HepG2 (cell line): ENCODE measurements around the gene EMILIN1. TPM values are rescaled to one million over a fixed set of nuclear protein-coding genes. Genes with fewer than 3 reads are reported as not detected.
"Not testable (repeated sequence)": the region's sequence is repeated elsewhere in the genome, so short reads cannot be mapped to it uniquely, and the experiment has no call there.

ENCODE experiments used
- ATAC-seq: fragments of 200-7000 bp; cut with Tn5 transposase; 3 replicates; pipeline ENCODE4 v1.9.1; 2020; ENCODE audit warnings: mild to moderate bottlenecking, moderate library complexity
- BruUV-seq: library from RNA; stranded (reverse); fragments of 400-500 nt; replicated peaks from 2 replicates; lab custom pipeline; 2021; lab: Mats Ljungman, UMichigan
- CTCF ChIA-PET: fragments of 300-600 bp; formaldehyde crosslinking; extraction: SDS; loops from one replicate; lab custom pipeline; 2021; ENCODE audit warnings: low total read pairs, inconsistent platforms, low intra/inter-chr PET ratio; lab: Yijun Ruan, JAX
- POLR2A ChIA-PET: fragments of 350-600 bp; sonication (Branson Sonifier 250); formaldehyde crosslinking; loops from one replicate; lab custom pipeline; 2020; ENCODE audit warnings: antibody characterized with exemption, inconsistent platforms; lab: Yijun Ruan, JAX
- DNase-seq: peaks from one replicate; pipeline ENCODE4 v3.0.0-alpha.2; 2015; ENCODE audit warnings: low spot score
- FAIRE-seq: peaks from 3 replicates; lab custom pipeline; 2011; peaks lifted over from hg19 to GRCh38; lab: Jason Lieb, UNC
- H2AFZ ChIP-seq: one replicate; pipeline ENCODE4 v1.6.1; 2011; ENCODE audit warnings: low read length, inconsistent platforms
- H3K27ac ChIP-seq: fragments of 300-600 bp; 3 replicates; pipeline ENCODE4 v1.8.0; 2011; ENCODE audit warnings: mixed run types, mild to moderate bottlenecking, mixed read lengths, low read length, inconsistent platforms; ENCODE audit not compliant: insufficient read depth; ENCODE audit errors: extremely low read length
- H3K27me3 ChIP-seq, 2 experiments: fragments of 200-600 bp in 1 of 2; 2 replicates in 1 of 2; 3 replicates in 1 of 2; pipeline versions ENCODE4 v1.6.0 to v1.8.0; 2011; ENCODE audit warnings: low read length in 2 of 2, mild to moderate bottlenecking in 2 of 2, moderate library complexity in 2 of 2, inconsistent platforms in 1 of 2; ENCODE audit not compliant: insufficient read depth in 2 of 2, control insufficient read depth in 1 of 2
- H3K36me3 ChIP-seq, 2 experiments: fragments of 200-600 bp in 1 of 2; replicated peaks in 1 of 2; 2 replicates in 1 of 2; 3 replicates in 1 of 2; pipeline versions ENCODE4 v1.5.1 to v1.8.0; 2011; ENCODE audit warnings: low read length in 2 of 2, inconsistent platforms in 1 of 2; ENCODE audit not compliant: insufficient read depth in 2 of 2, control insufficient read depth in 1 of 2
- H3K4me1 ChIP-seq: 2 replicates; pipeline ENCODE4 v1.5.1; 2012; ENCODE audit warnings: low read length, inconsistent platforms; ENCODE audit not compliant: insufficient read depth
- H3K4me2 ChIP-seq: 2 replicates; pipeline ENCODE4 v1.6.0; 2011; ENCODE audit warnings: low read depth, low read length, inconsistent platforms
- H3K4me3 ChIP-seq, 3 experiments: fragments of 200-600 bp in 1 of 3; sonication (generic), shearing (Covaris generic) in 1 of 3; replicated peaks in 1 of 3; 2 replicates each; pipeline ENCODE4 v1.5.1; 2011 to 2016; ENCODE audit warnings: low read length in 3 of 3, inconsistent platforms in 2 of 3, low read depth in 2 of 3, mild to moderate bottlenecking in 2 of 3, control low read depth in 1 of 3, mixed read lengths in 1 of 3; ENCODE audit not compliant: insufficient read depth in 1 of 3
- H3K79me2 ChIP-seq: one replicate; pipeline ENCODE4 v1.6.1; 2011; ENCODE audit warnings: low read length, inconsistent platforms; ENCODE audit not compliant: insufficient read depth
- H3K9ac ChIP-seq: 2 replicates; pipeline ENCODE4 v1.6.0; 2011; ENCODE audit warnings: mild to moderate bottlenecking, low read depth, low read length, inconsistent platforms; ENCODE audit not compliant: insufficient read depth
- H3K9me3 ChIP-seq: 2 replicates; pipeline ENCODE4 v1.5.1; 2012; ENCODE audit warnings: mild to moderate bottlenecking, low read length
- H4K20me1 ChIP-seq: 2 replicates; pipeline ENCODE4 v1.6.0; 2011; ENCODE audit warnings: inconsistent platforms, mild to moderate bottlenecking, low read length, moderate library complexity; ENCODE audit not compliant: insufficient read depth
- CENPX ChIP-seq: sonication (generic); formaldehyde crosslinking; IDR thresholded peaks from 2 replicates; pipeline ENCODE4 v1.9.0; 2021; ENCODE audit warnings: mild to moderate bottlenecking, missing genetic modification reagents, moderate library complexity
- HMGXB3 ChIP-seq: sonication (generic); formaldehyde crosslinking; IDR thresholded peaks from 2 replicates; pipeline ENCODE4 v1.4.0; 2020; ENCODE audit warnings: missing genetic modification reagents, borderline replicate concordance
- MYPOP ChIP-seq: sonication (generic); formaldehyde crosslinking; IDR thresholded peaks from 2 replicates; pipeline ENCODE4 v1.8.1; 2023; ENCODE audit warnings: mild to moderate bottlenecking, moderate library complexity, missing genetic modification reagents
- NFE2 ChIP-seq: sonication (generic); formaldehyde crosslinking; IDR thresholded peaks from 2 replicates; pipeline ENCODE4 v1.4.0; 2020; ENCODE audit warnings: missing genetic modification reagents
- ZNF292 ChIP-seq: sonication (generic); formaldehyde crosslinking; IDR thresholded peaks from 2 replicates; pipeline ENCODE4 v1.8.1; 2022; ENCODE audit warnings: mild to moderate bottlenecking, low read depth, missing genetic modification reagents, borderline replicate concordance
- ZNF460 ChIP-seq: sonication (generic); formaldehyde crosslinking; IDR thresholded peaks from 2 replicates; pipeline ENCODE4 v1.5.1; 2020; ENCODE audit warnings: missing genetic modification reagents, mild to moderate bottlenecking, borderline replicate concordance
- ZNF615 ChIP-seq: sonication (generic); formaldehyde crosslinking; IDR thresholded peaks from 2 replicates; pipeline ENCODE4 v1.5.0; 2020; ENCODE audit warnings: mild to moderate bottlenecking, missing genetic modification reagents, borderline replicate concordance
- ZNF770 ChIP-seq: sonication (generic); formaldehyde crosslinking; IDR thresholded peaks from 2 replicates; pipeline ENCODE4 v1.5.0; 2020; ENCODE audit warnings: mild to moderate bottlenecking, missing genetic modification reagents
- WGBS: methylation state at CpG from one replicate; pipeline ENCODE4 v1.1.6; 2017; ENCODE audit warnings: low lambda C conversion rate; 5-methylcytosine and 5-hydroxymethylcytosine counted together
- in situ Hi-C: cut with HindIII; loops from 2 replicates; pipeline ENCODE4 v1.10.0; 2017; ENCODE audit warnings: low pct_unique_long_range_greater_than_20kb; ENCODE audit not compliant: extremely low pct_ligation_motif_present
- intact Hi-C: fragments of 100-400 bp; cut with micrococcal nuclease; formaldehyde crosslinking; loops from one replicate; pipeline ENCODE4 v1.10.0; 2022; ENCODE audit not compliant: unreplicated experiment
- polyA plus RNA-seq, 8 experiments: library from polyadenylated mRNA; depleted of rRNA in 3 of 8; stranded (reverse) in 7 of 8; unstranded in 1 of 8; fragments of >200 nt; fragmentation: Illumina TruSeq in 4 of 8; extraction: Trizol in 4 of 8; gene quantifications; 2 replicates each; pipeline versions ENCODE4 v1.2.1 to v1.2.3, GENCODE V29; 2011 to 2016; ENCODE audit warnings: low read depth in 4 of 8, missing spikeins in 1 of 8, mixed read lengths in 1 of 8; ENCODE audit not compliant: insufficient read depth in 1 of 8
- total RNA-seq, 5 experiments: library from RNA; depleted of rRNA; stranded (reverse); fragments of >200 nt; fragmentation: Illumina TruSeq; extraction: Trizol; gene quantifications; 2 replicates each; pipeline ENCODE4 v1.2.3, GENCODE V29; 2016; ENCODE audit warnings: low read depth in 1 of 5

The EMILIN1 gene
- total and polyA plus RNA-seq, 2 of the 13 experiments (the other 11 are each of a cell fraction or from before 2014, with no cell fraction given) = 8.1 to 9.7 TPM

- TF ChIP-seq MYPOP (no peak), CENPX (CRISPR knock-in tag) (no peak), NFE2 (no peak), HMGXB3 (no peak)
Measured at GRCh38 chr2:27074738-27075565, 3.5 kb upstream of the EMILIN1 start (continued).

- WGBS = 47% methylated on average over 6 of the region's 6 CpGs
- POLR2A ChIA-PET = interaction anchor here (2.4 kb wide), 1 partner anchor 24 kb away, joined by 9 read pairs; the partner anchor contains the start of gene AGBL5
- H3K9me3 ChIP-seq, ATAC-seq, H3K79me2 ChIP-seq, H3K27ac ChIP-seq, in situ Hi-C loops, H3K36me3 ChIP-seq, H2AFZ ChIP-seq, intact Hi-C loops, FAIRE-seq, CTCF ChIA-PET, H4K20me1 ChIP-seq, BruUV-seq, DNase-seq, H3K9ac ChIP-seq: not testable (repeated sequence)
- peak overlapping the region; percentile 49 for H3K4me2 ChIP-seq
- H3K27me3 ChIP-seq = peaks cover 0 to 16% of the 10 kb centered on the region in 2 experiments; a peak in 2 of 5 replicates
- TF ChIP-seq ZNF615 (CRISPR knock-in tag) = 0 out of 2 replicates have a peak, but pooled peaks have one; percentile 35
- TF ChIP-seq ZNF770 (CRISPR knock-in tag) = peak; percentile 29; the same call in 1 of the 2 replicates
- TF ChIP-seq ZNF460 (CRISPR knock-in tag) = peak; percentile 67
- TF ChIP-seq ZNF292 = 0 out of 2 replicates have a peak, but pooled peaks have one; percentile 54
- peaks cover 80% of the 10 kb centered on the region for H3K4me1 ChIP-seq
- 0 out of 6 replicates have a peak overlapping the region, but pooled peaks of 1 of the 3 experiments have one; percentile 20 for H3K4me3 ChIP-seq
Measured at GRCh38 chr2:27075566-27075871, 2.9 kb upstream of the EMILIN1 start.
